ENCODE results near the gene PODNL1. TPM values are rescaled to one million over a fixed set of nuclear protein-coding genes. Genes with fewer than 3 reads are reported as not detected.

PODNL1 gene
- total and polyA plus RNA-seq, 10 of the 15 experiments (the other 5 are each of a cell fraction or from before 2014, with no cell fraction given) = 0.04 to 0.44 TPM; not detected in 8

DNA sequence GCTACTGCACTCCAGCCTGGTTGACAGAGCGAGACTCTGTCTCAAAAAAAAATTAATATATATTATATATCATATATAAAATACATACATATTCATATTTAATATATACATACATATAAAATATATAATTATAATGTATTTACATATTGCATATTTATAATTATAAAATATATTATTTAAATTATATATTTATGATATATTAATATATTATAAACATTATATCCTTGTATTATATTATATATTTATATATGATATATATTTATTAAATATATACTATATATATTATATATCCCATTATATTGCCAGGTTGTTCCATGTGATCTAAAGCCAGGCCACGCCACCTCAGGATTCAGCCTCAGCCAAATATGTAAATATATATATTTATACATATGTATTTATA, 42.0 kb downstream of the PODNL1 start:
- H3K4me3 ChIP-seq = no peak overlapping the region
- in situ Hi-C loops (cut with MboI) = loop anchor here (25.0 kb wide), 1 partner anchor 441 kb away; no protein-coding TSS in a partner anchor
- H3K79me2 ChIP-seq (ENCODE audit: control insufficient read depth, insufficient read depth, low read length) = no peaks in the 10 kb centered on the region
- no peak overlapping the region for H3K27ac ChIP-seq (ENCODE audit: control insufficient read depth, insufficient read depth)
- no peaks in the 10 kb centered on the region for H3K36me3 ChIP-seq (ENCODE audit: control insufficient read depth in 2 of 2, insufficient read depth in 2 of 2, low read length in 1 of 2)
- ChIA-PET CTCF (no interaction called here), POLR2A (no interaction called here), SMC1A (ENCODE audit: uncharacterized antibody, unreplicated experiment) (no interaction called here), RAD21 (ENCODE audit: unreplicated experiment) (no interaction called here)
- H3K9me3 ChIP-seq (replicated peaks; ENCODE audit: control insufficient read depth, insufficient read depth, low read length) = no peaks in the 10 kb centered on the region
- no peak for ATAC-seq
- no TSS peak for BruUV-seq (replicated peaks)
- H3K27me3 ChIP-seq (replicated peaks in 1 of 2; ENCODE audit: control insufficient read depth in 2 of 2, insufficient read depth in 2 of 2, low read length in 1 of 2) = no peaks in the 10 kb centered on the region
- no peaks in the 10 kb centered on the region for H3K4me1 ChIP-seq (ENCODE audit: control insufficient read depth, insufficient read depth, low read length)
- intact Hi-C loops (cut with micrococcal nuclease; ENCODE audit: unreplicated experiment) = no loop called here
- no peak overlapping the region for H2AFZ ChIP-seq (ENCODE audit: control insufficient read depth, low read depth, low read length)
- H3K4me2 ChIP-seq (ENCODE audit: control insufficient read depth, insufficient read depth) = no peak overlapping the region
- no peaks in the 10 kb centered on the region for H4K20me1 ChIP-seq (ENCODE audit: control insufficient read depth, insufficient read depth)
- WGBS (ENCODE audit: insufficient coverage, insufficient replicate concordance, low lambda C conversion rate, missing lambda C conversion rate) = 75% methylated on average over 2 of the region's 2 CpGs
- H3K9ac ChIP-seq (ENCODE audit: control insufficient read depth, insufficient read depth, low read length) = no peak overlapping the region
- DNase-seq (ENCODE audit: low read depth, low spot score) = no peak
- FAIRE-seq = no peak
- TF ChIP-seq, protein P1, sequence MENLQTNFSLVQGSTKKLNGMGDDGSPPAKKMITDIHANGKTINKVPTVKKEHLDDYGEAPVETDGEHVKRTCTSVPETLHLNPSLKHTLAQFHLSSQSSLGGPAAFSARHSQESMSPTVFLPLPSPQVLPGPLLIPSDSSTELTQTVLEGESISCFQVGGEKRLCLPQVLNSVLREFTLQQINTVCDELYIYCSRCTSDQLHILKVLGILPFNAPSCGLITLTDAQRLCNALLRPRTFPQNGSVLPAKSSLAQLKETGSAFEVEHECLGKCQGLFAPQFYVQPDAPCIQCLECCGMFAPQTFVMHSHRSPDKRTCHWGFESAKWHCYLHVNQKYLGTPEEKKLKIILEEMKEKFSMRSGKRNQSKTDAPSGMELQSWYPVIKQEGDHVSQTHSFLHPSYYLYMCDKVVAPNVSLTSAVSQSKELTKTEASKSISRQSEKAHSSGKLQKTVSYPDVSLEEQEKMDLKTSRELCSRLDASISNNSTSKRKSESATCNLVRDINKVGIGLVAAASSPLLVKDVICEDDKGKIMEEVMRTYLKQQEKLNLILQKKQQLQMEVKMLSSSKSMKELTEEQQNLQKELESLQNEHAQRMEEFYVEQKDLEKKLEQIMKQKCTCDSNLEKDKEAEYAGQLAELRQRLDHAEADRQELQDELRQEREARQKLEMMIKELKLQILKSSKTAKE (IDR thresholded peaks at IDR 0.05; ENCODE audit: low read depth, poor library complexity, severe bottlenecking) = no peak
- TF ChIP-seq IKZF2 (IDR thresholded peaks at IDR 0.05) = no peak
- TF ChIP-seq ZSCAN29 (IDR thresholded peaks at IDR 0.05) = no peak
- no peak for TF ChIP-seq YBX1 (IDR thresholded peaks at IDR 0.05)
- TF ChIP-seq IKZF1 (conservative IDR thresholded peaks at IDR 0.05) = no peak
- TF ChIP-seq CREB1 (IDR thresholded peaks at IDR 0.05; ENCODE audit: low read depth) = no peak
- TF ChIP-seq, protein P2, sequence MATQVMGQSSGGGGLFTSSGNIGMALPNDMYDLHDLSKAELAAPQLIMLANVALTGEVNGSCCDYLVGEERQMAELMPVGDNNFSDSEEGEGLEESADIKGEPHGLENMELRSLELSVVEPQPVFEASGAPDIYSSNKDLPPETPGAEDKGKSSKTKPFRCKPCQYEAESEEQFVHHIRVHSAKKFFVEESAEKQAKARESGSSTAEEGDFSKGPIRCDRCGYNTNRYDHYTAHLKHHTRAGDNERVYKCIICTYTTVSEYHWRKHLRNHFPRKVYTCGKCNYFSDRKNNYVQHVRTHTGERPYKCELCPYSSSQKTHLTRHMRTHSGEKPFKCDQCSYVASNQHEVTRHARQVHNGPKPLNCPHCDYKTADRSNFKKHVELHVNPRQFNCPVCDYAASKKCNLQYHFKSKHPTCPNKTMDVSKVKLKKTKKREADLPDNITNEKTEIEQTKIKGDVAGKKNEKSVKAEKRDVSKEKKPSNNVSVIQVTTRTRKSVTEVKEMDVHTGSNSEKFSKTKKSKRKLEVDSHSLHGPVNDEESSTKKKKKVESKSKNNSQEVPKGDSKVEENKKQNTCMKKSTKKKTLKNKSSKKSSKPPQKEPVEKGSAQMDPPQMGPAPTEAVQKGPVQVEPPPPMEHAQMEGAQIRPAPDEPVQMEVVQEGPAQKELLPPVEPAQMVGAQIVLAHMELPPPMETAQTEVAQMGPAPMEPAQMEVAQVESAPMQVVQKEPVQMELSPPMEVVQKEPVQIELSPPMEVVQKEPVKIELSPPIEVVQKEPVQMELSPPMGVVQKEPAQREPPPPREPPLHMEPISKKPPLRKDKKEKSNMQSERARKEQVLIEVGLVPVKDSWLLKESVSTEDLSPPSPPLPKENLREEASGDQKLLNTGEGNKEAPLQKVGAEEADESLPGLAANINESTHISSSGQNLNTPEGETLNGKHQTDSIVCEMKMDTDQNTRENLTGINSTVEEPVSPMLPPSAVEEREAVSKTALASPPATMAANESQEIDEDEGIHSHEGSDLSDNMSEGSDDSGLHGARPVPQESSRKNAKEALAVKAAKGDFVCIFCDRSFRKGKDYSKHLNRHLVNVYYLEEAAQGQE (IDR thresholded peaks at IDR 0.05; ENCODE audit: low read depth, low read length) = no peak
- no peak for TF ChIP-seq CBFB (IDR thresholded peaks at IDR 0.05; ENCODE audit: low read depth)
- no peak for TF ChIP-seq MTA3 (IDR thresholded peaks at IDR 0.05; ENCODE audit: borderline replicate concordance, low read length)
- TF ChIP-seq ZNF622 (IDR thresholded peaks at IDR 0.05) = no peak
- no peak for TF ChIP-seq HDAC6 (IDR thresholded peaks at IDR 0.05; ENCODE audit: unreplicated experiment)
- TF ChIP-seq, protein P3, sequence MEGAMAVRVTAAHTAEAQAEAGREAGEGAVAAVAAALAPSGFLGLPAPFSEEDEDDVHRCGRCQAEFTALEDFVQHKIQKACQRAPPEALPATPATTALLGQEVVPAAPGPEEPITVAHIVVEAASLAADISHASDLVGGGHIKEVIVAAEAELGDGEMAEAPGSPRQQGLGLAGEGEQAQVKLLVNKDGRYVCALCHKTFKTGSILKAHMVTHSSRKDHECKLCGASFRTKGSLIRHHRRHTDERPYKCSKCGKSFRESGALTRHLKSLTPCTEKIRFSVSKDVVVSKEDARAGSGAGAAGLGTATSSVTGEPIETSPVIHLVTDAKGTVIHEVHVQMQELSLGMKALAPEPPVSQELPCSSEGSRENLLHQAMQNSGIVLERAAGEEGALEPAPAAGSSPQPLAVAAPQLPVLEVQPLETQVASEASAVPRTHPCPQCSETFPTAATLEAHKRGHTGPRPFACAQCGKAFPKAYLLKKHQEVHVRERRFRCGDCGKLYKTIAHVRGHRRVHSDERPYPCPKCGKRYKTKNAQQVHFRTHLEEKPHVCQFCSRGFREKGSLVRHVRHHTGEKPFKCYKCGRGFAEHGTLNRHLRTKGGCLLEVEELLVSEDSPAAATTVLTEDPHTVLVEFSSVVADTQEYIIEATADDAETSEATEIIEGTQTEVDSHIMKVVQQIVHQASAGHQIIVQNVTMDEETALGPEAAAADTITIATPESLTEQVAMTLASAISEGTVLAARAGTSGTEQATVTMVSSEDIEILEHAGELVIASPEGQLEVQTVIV (IDR thresholded peaks at IDR 0.05; ENCODE audit: borderline replicate concordance, partially characterized antibody) = no peak
- TF ChIP-seq, protein P4, sequence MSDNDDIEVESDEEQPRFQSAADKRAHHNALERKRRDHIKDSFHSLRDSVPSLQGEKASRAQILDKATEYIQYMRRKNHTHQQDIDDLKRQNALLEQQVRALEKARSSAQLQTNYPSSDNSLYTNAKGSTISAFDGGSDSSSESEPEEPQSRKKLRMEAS (IDR thresholded peaks at IDR 0.05; ENCODE audit: low read depth, low read length) = no peak
- no peak for TF ChIP-seq CBX3 (IDR thresholded peaks at IDR 0.05; ENCODE audit: borderline replicate concordance, low read depth)
- TF ChIP-seq NR2C1 (IDR thresholded peaks at IDR 0.05) = no peak
- no peak for TF ChIP-seq EGR1 (IDR thresholded peaks at IDR 0.05; ENCODE audit: borderline replicate concordance in 1 of 2, low read depth in 2 of 2, low read length in 2 of 2)
